Measurements from ENCODE around the gene MARK3.

MARK3 gene

DNA sequence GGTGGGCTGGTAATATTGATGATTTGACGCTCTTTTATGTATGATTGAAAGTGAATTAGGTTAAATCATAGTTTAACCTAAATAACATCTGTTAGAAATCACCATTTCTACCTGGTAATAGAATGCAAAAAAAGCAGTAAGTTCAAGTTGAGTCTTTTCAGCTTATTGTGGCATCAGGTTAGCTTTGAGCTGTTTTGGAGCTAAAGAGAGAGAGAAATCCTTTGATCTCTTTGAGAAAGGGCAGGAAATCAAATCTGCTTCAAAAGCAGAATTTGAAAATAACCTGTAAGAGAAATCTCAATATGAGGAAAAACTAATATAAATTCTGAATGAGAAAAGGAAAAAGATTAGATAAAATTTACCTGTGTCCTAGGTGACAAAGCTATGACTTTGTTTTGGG lies 75.2 kb downstream of the MARK3 start:
- H3K27me3 ChIP-seq (ENCODE audit: insufficient read depth, low read depth, severe bottlenecking), result no peaks in the 10 kb centered on the region
- TF ChIP-seq, protein P1, sequence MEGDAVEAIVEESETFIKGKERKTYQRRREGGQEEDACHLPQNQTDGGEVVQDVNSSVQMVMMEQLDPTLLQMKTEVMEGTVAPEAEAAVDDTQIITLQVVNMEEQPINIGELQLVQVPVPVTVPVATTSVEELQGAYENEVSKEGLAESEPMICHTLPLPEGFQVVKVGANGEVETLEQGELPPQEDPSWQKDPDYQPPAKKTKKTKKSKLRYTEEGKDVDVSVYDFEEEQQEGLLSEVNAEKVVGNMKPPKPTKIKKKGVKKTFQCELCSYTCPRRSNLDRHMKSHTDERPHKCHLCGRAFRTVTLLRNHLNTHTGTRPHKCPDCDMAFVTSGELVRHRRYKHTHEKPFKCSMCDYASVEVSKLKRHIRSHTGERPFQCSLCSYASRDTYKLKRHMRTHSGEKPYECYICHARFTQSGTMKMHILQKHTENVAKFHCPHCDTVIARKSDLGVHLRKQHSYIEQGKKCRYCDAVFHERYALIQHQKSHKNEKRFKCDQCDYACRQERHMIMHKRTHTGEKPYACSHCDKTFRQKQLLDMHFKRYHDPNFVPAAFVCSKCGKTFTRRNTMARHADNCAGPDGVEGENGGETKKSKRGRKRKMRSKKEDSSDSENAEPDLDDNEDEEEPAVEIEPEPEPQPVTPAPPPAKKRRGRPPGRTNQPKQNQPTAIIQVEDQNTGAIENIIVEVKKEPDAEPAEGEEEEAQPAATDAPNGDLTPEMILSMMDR (IDR thresholded peaks at IDR 0.05; ENCODE audit: low read depth, low read length), result no peak
- no peak overlapping the region for H3K27ac ChIP-seq
- no peak overlapping the region for H3K4me3 ChIP-seq (ENCODE audit: low read depth, low read length)
- peaks cover 35% of the 10 kb centered on the region for H3K36me3 ChIP-seq
- no peaks in the 10 kb centered on the region for H3K9me3 ChIP-seq (ENCODE audit: severe bottlenecking)
- DNase-seq, result no peak

DNA sequence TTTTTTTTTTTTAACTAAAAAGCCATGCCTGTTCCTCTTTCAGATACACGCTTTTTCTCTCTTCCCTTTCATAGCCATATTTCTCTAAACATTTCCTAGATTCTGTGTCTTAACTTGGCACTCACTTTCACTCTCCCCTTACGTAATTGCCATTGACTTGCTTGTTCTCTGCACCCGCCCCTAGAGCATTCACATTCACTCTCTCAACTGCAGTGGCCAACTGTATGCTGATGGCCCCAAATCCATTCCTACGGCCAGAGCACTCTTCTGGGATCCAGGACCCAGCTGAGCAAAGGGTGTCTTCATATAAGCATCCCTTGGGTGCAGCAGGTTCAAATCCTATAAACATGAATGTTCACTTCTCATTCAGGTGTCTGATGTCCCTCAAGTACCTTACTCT lies 77.9 kb downstream of the MARK3 start:
- Histone ChIP-seq H3K27me3 (ENCODE audit: insufficient read depth, low read depth, severe bottlenecking) (no peaks in the 10 kb centered on the region), H3K9me3 (ENCODE audit: severe bottlenecking) (no peaks in the 10 kb centered on the region), H3K4me3 (ENCODE audit: low read depth, low read length) (no peak overlapping the region), H3K36me3 (peaks cover 38% of the 10 kb centered on the region), H3K27ac (no peak overlapping the region)
- DNase-seq, result no peak
- TF ChIP-seq, protein P1 (IDR thresholded peaks at IDR 0.05; ENCODE audit: low read depth, low read length), result no peak

DNA sequence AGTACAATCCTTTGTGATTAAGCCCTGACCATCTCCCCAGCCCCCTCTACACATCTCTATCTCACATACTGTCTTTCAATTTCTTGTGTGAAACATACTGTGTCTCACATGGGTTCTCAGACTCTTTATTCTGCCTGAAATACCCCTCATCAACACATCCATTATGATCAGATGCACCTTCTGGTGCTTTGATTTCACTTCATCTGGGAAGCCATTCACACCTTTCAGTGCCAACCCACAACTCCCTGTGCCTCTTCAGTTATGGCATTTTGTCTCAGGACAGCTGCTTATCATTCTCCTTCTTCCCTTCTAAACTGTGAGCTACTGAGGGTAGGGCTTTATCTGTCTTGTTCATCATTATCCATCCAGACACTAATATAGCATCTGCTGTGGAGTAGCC lies 78.6 kb downstream of the MARK3 start:
- Histone ChIP-seq H3K27ac (no peak overlapping the region), H3K36me3 (peaks cover 40% of the 10 kb centered on the region), H3K9me3 (ENCODE audit: severe bottlenecking) (no peaks in the 10 kb centered on the region), H3K4me3 (ENCODE audit: low read depth, low read length) (no peak overlapping the region), H3K27me3 (ENCODE audit: insufficient read depth, low read depth, severe bottlenecking) (no peaks in the 10 kb centered on the region)
- TF ChIP-seq, protein P1 (IDR thresholded peaks at IDR 0.05; ENCODE audit: low read depth, low read length), result no peak
- no peak for DNase-seq

DNA sequence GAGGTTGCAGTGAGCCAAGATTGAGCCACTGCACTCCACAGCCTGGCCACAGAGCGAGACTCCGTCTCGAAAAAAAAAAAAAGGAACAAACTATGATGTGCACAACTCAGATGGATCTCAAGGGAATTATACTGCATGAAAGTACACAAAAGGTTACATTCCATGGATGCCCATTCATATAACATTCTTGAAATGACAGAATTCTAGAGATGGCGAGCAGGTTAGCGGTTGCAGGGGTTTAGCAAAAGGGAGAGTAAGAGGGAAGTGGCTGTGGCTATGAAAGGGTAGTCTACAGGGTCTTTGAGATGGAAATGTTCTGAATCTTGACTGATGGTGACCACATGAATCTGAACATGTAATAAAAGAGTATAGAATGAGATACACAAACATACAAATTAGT lies 87.7 kb downstream of the MARK3 start:
- H3K36me3 ChIP-seq, result peaks cover 57% of the 10 kb centered on the region
- no peaks in the 10 kb centered on the region for H3K9me3 ChIP-seq (ENCODE audit: severe bottlenecking)
- DNase-seq, result no peak
- TF ChIP-seq, protein P1 (IDR thresholded peaks at IDR 0.05; ENCODE audit: low read depth, low read length), result no peak
- H3K27ac ChIP-seq, result no peak overlapping the region
- H3K27me3 ChIP-seq (ENCODE audit: insufficient read depth, low read depth, severe bottlenecking), result no peaks in the 10 kb centered on the region
- H3K4me3 ChIP-seq (ENCODE audit: low read depth, low read length), result no peak overlapping the region

DNA sequence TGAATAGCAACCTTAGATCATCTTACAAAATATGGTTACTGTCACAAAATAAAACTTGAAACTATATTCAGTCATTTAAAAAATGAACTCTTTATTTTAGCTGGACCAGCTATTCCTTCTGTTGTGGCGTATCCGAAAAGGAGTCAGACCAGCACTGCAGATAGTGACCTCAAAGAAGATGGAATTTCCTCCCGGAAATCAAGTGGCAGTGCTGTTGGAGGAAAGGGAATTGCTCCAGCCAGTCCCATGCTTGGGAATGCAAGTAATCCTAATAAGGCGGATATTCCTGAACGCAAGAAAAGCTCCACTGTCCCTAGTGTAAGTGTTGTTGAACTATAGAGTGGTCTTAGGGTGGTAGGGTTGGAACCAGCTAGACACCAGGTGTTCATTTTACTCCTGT lies 89.7 kb downstream of the MARK3 start:
- no peaks in the 10 kb centered on the region for H3K27me3 ChIP-seq (ENCODE audit: insufficient read depth, low read depth, severe bottlenecking)
- TF ChIP-seq, protein P1 (IDR thresholded peaks at IDR 0.05; ENCODE audit: low read depth, low read length), result no peak
- no peak for DNase-seq
- no peak overlapping the region for H3K27ac ChIP-seq
- H3K36me3 ChIP-seq, result peaks cover 55% of the 10 kb centered on the region
- H3K4me3 ChIP-seq (ENCODE audit: low read depth, low read length), result no peak overlapping the region
- H3K9me3 ChIP-seq (ENCODE audit: severe bottlenecking), result no peaks in the 10 kb centered on the region

DNA sequence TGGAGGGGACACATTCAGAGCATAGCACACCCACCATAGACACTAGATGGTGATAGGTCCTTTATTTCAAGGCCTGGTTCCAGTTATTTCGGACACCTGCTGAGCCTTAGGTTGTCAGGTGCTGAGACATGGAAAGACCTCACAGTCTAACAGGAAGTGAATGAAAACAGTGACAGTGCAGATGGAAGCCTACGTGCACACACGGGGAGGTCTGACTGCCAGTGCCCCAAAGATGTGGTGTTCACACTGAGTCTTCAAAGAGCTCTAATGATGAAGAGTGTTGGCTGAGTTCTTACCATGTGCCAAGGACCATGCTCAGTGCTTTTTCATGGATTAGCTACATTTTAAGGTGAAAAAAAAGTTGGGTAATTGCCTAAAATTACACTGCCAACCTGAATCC lies 90.8 kb downstream of the MARK3 start:
- no peaks in the 10 kb centered on the region for H3K27me3 ChIP-seq (ENCODE audit: insufficient read depth, low read depth, severe bottlenecking)
- DNase-seq, result no peak
- no peaks in the 10 kb centered on the region for H3K9me3 ChIP-seq (ENCODE audit: severe bottlenecking)
- TF ChIP-seq, protein P1 (IDR thresholded peaks at IDR 0.05; ENCODE audit: low read depth, low read length), result no peak
- H3K27ac ChIP-seq, result no peak overlapping the region
- peaks cover 57% of the 10 kb centered on the region for H3K36me3 ChIP-seq
- H3K4me3 ChIP-seq (ENCODE audit: low read depth, low read length), result no peak overlapping the region
